AG09319 (cell line): ENCODE measurements around the gene HFM1.

Source experiments
- DNase-seq: peaks from one replicate; pipeline ENCODE4 v3.0.0-alpha.2; 2010; ENCODE audit warnings: low read depth; ENCODE audit errors: extremely low read depth
- TF ChIP-seq, protein P1 (sequence below): IDR thresholded peaks from 2 replicates; pipeline ENCODE4 v1.5.1; 2011; ENCODE audit warnings: low read depth, mild to moderate bottlenecking, inconsistent platforms, low read length, moderate library complexity

HFM1 gene

DNA sequence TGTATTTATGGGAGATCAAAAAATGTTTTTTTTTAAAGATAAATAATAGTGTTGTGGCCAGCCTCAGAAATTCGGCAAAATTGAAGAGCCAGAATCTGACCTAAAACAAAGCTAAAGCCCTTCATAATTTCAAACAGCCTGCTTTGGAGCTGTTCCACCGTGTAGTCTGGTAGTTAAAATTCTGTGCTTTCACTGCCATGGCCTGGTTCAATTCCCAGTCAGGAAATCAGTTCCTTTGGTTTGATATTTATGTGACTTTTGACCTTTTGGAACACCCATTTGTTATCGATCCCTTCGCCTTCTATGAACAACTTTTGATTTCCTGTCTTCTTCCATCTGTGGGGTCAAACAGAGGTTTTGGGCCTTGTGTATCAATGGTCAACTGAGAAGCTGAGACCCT is 179.8 kb downstream of the HFM1 start:
- no peak for DNase-seq
- TF ChIP-seq, protein P1, sequence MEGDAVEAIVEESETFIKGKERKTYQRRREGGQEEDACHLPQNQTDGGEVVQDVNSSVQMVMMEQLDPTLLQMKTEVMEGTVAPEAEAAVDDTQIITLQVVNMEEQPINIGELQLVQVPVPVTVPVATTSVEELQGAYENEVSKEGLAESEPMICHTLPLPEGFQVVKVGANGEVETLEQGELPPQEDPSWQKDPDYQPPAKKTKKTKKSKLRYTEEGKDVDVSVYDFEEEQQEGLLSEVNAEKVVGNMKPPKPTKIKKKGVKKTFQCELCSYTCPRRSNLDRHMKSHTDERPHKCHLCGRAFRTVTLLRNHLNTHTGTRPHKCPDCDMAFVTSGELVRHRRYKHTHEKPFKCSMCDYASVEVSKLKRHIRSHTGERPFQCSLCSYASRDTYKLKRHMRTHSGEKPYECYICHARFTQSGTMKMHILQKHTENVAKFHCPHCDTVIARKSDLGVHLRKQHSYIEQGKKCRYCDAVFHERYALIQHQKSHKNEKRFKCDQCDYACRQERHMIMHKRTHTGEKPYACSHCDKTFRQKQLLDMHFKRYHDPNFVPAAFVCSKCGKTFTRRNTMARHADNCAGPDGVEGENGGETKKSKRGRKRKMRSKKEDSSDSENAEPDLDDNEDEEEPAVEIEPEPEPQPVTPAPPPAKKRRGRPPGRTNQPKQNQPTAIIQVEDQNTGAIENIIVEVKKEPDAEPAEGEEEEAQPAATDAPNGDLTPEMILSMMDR = no peak

DNA sequence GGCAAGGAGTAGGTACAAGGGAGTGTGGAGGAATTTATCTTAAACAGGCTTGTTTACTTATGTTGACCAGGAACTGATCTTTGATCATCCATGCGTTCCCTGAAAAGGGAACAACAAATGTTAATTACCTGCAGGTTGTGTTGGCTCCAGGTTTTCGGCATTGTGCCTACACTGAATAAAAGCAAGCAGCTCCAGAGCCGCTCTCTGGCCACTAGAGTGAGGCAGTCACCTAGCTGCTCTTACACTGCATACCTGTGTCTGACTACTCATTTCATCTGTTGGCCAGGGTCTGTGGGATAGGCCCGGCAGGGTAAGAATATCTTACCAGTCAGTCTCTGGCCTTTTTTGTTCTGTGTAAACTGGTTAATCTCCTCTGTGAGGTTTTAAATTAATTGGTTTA is 183.6 kb downstream of the HFM1 start:
- TF ChIP-seq, protein P1 = no peak
- no peak for DNase-seq

DNA sequence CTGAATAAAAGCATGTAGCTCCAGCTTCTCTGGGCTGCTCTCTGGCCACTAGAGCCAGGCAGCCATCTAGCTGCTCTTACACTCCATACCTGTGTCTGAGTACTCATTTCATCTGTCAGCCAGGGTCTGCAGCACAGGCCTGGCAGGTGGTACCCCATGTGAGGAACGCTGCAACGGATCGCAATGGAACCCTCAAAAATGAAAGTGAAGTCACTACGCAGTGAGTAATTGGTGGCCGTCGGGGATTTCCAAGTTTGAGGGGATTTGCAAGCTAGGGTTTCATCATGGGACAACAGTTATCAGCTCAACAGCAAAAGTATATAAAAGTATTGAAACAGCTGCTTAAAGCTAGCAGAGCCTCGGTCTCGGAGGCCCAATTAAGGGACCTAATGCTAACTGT is 186.7 kb downstream of the HFM1 start:
- TF ChIP-seq, protein P1 = no peak

More for the DNA sequence above, 186.7 kb downstream of the HFM1 start:
- no peak for DNase-seq
